GM19452 (cell line): Measurements from ENCODE around the gene BAD.
"Not testable (repeated sequence)": the region's sequence is repeated elsewhere in the genome, so short reads cannot be mapped to it uniquely, and the experiment has no call there.

Experiments
- ATAC-seq: cut with Tn5 transposase; IDR thresholded peaks from one replicate; pipeline ENCODE4 v1.9.1; 2021; ENCODE audit not compliant: unreplicated experiment

Gene BAD

DNA sequence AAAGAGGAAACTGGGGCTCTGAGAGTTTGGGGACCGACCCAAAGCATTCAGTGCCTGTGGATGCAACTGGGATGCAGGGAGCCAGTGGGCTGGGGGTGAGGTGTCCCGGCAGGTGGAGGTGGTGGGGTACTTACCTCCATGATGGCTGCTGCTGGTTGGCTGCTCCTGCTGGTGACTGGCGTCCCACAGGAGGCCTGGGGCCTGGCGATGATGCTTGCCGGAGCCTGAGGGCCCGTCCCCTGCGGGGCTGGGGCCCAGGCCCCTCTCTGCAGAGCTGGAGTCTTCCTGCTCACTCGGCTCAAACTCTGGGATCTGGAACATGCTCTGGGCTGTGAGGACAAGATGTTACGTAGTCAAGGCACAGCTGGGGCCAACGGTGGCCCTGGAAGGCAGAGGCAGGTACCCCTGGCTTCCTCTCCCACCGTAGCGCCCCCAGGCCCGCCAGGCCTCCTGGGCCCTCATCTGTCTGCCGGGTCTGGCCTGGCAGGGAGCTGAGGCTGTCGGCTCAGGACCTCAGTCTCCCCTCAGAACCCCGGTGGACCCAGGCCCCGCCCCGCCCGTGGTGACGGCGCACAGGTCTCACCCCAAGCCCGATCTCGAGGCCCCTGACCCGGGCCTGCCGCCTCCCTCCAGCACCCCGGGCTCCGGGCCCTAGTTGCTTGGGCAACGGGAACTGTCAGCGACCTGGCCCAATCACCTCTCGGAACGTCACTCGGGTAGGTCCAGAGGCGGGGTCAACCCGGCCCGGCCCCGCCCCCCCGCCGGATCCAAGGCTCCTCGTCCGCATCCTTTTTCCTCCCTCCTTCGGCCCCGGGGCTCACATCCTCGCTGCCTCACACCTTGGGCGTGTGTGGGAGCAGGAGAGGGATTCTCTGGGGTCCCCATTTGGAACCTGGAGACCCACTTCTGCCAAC is at the start of gene BAD:
Gene BAD, minus strand, starts transcription at position 618 of the 914 bp plus-strand sequence. Its CDS starts 297 bp downstream, at position 321.
- ATAC-seq, result peak; percentile 60

DNA sequence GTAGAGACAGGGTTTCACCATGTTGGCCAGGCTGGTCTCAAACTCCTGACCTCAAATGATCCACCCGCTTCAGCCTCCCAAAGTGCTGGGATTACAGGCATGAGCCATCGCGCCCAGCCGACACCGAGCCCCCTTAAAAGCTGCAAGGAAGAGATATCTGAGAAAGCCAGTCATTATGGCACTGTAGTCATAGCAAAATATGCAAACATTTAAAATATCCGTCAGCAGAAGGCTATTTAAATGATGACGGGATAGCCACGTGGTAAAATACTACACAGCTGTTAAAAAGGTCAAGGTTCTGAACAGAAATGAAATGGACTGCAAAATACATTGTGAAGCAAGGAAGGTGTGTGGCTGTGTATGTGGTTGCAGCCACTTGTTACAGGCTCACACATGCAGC is 49.1 kb upstream of the BAD start:
- no peak for ATAC-seq

DNA sequence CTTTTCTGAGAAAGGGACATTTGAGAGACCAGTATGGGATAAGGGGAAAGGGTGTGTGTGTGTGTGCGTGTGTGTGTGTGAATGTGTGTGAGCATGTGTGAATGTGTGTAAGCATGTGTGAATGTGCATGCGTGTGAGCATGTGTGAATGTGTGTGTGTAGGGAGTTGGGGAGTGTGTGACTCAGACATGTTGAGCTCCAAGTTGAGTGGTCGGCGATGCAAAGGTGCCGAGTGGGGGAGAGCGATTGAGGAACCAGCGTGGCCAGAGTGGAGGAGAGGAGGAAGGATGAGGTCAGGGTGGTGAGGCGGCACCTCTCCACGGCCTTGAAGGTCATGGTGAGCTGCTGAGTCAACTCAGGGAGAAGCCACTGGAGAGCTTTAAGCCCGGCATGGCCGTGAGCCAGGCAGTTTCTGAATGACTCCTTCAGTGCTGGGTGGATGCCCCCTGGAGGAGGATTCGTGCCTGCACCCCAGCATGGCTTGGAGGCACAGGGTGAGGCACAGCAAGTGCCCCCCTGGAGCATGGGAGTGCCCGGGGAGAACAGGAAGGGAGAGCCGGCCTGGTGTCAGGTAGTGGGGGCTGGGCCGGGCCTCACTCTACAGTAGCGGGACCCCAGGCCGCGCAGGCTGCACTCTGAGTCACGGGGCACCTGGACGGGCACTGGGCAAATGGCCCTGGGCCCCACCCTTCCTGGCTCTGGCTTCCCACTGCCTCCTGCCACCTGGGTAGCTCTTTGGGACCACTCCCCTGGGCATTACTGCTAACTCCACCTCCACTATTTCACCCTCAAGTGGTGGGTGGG is 47.3 kb upstream of the BAD start:
- peak; percentile 57 for ATAC-seq

DNA sequence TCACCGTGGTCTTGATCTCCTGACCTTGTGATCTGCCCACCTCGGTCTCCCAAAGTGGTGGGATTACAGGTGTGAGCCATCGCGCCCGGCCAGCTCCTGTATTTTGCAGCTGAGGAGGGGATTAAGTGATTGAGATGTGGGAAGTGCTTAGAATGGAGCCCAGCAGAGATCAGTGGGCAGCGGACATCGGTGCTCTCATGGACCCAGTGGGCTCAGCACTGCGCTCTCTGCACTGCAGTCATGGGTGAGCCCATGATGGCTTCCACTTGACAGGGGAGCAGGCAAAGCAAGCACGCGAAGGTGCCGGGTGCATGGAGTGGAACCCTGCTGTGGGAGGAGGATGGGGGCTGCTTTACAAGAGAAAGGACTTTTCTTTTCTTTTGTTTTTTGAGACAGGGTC is 46.4 kb upstream of the BAD start:
- ATAC-seq, result no peak

DNA sequence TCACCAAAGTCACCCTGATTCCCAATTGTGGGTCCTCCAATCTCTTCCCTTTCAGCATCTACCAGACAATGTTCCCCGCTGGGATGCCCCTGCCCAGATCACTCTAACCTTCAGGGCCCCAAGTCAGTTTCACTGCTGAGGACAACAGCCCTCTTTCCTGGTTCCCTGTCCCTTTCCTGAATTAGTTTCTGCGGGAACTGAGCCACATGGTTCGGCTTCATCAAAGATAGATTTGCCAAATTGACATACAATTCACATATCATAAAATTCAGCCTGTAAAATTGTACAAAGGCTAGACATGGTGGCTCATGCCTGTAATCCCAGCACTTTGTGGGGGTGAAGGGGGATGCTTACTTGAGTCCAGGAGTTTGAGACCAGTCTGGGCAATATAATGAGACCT is 43.5 kb upstream of the BAD start:
- no peak for ATAC-seq

DNA sequence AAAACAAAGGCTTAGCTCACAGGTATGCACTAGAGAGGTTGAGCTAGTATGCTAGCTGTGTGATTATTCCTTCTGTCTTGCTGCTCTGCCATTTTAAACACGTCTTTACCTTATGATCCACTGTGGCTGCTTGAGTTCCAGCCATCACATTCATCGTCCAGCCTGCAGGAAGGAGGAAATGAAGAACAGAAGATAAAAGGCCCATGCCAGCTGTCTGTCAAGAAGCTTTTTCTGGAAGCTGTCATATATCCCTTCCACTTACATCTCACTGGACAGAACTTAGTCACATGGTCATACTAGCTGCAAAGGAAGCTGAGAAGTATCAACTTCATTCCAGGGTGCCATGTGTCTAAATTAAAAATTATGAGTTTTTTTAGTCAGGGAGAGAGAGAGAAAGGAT is 42.9 kb upstream of the BAD start:
- ATAC-seq, result no peak

DNA sequence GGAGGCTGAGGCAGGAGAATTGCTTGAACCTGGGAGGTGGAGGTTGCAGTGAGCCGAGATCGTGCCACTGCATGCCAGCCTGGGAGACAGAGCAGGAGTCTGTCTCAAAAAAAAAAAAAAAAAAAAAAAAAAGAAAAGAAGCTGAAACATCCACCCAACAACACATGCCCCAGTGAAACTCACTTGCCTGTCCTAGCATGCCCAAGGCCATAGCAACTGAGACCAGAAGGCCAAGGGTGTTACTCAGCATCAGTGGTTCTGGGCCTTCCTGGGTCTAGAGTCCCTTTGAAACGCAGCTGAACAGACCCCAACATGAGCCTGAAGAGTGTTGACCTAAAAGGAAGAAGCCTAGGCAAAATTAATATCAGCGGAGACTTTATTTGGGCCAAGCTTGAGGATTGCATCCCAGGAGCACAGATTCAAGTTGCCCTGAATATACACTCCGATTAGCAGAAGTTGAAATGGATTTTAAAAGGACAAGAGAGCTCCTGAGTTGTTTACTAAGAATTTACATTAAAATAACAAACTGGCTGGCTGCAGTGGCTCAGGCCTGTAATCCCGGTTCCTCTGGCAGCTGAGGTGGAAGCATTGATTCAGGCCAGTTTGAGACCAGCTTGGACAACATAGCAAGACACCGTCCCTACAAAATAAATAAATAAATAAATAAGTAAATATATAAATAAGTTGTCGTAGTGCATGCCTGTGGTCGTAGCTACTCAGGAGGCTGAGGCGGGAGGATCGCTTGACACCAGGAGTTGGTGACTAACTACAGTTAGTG is 40.4 kb upstream of the BAD start:
- no peak for ATAC-seq

DNA sequence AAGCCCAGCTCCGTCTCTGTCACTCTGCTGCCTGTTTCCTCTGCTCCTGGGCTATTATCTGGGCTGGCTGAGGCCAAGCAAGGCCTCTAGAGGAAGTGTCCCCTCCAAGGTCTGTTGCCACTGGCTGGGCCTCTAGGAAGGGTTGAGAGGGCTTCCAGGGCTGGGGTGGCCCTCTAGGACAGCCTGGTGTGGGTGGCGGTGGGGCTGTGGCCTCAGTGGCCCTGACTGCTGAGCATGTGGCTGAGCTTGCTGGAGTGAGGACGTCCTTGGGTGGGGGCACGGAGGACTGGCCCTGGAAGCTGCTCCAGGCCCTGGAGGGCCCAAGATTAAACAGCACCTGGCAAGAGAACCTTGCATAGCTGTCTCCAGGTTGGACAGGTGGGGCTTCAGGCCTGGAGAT is 39.5 kb upstream of the BAD start:
- ATAC-seq, result not testable (repeated sequence)

DNA sequence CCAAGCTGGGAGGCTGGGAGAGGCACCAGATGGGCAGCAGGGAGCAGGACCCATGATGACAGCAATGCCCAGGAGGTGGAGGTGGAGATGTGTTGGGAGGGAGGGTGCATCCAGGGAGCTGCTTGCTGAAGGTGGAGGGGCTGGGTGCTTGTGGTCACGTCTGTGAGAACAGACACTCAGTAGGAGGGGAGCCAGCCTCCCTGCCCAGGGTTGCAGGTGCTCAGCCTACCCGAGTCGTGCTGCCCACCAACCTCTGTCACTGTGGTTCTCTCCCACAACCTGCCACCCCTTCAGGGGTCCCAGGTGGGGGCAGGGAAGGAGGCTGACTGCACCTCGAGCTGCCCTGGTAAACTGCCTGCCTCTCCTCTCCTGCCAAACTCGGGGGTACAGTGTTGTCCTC is 38.9 kb upstream of the BAD start:
- no peak for ATAC-seq

DNA sequence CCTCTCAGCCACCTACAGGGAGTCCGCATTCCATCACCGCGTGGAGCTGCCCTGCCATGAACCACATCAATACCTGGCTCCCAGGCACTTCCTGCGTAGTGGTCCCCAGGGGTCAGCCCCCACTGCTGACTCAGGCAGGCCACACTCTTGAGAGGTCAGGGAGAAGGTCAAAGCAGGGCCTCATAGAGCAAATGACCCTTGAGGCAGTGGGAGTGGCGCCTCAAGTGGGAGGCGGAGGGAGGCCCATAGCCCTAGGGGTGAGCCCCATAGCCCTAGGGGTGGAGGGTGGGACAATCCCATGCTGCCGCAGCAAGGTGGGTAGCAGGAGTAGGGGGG is 38.4 kb upstream of the BAD start:
- ATAC-seq, result no peak

DNA sequence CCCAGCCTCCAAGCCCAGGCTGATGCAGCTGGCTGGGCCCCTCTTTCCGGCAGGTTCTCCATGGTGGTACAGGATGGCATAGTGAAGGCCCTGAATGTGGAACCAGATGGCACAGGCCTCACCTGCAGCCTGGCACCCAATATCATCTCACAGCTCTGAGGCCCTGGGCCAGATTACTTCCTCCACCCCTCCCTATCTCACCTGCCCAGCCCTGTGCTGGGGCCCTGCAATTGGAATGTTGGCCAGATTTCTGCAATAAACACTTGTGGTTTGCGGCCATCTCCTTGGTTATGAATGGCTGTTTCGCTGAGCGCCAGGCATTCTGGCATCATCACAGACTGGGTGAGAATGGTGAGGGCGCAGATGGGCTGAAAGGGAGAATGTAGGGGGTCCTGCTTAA is 37.1 kb upstream of the BAD start:
- ATAC-seq, result no peak

DNA sequence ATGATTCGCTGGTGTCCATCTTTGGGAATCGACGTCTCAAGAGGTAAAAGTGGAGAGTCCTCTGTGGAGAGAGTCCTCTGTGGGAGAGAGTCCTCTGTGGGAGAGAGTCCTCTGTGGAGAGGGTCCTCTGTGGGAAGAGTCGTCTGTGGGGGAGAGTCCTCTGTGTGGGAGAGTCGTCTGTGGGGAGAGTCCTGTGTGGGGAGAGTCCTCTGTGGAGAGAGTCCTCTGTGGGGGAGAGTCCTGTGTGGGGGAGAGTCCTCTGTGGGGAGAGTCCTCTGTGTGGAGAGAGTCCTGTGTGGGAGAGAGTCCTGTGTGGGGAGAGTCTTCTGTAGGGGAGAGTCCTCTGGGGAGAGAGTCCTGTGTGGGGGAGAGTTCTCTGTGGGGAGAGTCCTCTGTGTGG is 36.6 kb upstream of the BAD start:
- ATAC-seq, result no peak

DNA sequence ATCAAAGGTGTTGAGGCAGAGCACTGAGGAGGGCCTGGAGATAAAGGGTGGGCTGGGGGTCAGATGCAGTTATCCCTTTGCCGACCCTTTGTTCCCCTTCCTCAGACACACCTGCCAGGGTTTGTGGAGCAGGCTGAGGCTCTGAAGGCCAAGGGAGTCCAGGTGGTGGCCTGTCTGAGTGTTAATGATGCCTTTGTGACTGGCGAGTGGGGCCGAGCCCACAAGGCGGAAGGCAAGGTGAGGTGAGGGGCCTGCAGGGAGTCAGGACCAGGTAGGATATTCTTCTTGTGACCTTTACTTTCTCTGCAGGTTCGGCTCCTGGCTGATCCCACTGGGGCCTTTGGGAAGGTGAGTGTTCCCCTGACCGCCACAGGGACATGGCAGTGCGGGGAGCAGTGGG is 36.1 kb upstream of the BAD start:
- no peak for ATAC-seq

DNA sequence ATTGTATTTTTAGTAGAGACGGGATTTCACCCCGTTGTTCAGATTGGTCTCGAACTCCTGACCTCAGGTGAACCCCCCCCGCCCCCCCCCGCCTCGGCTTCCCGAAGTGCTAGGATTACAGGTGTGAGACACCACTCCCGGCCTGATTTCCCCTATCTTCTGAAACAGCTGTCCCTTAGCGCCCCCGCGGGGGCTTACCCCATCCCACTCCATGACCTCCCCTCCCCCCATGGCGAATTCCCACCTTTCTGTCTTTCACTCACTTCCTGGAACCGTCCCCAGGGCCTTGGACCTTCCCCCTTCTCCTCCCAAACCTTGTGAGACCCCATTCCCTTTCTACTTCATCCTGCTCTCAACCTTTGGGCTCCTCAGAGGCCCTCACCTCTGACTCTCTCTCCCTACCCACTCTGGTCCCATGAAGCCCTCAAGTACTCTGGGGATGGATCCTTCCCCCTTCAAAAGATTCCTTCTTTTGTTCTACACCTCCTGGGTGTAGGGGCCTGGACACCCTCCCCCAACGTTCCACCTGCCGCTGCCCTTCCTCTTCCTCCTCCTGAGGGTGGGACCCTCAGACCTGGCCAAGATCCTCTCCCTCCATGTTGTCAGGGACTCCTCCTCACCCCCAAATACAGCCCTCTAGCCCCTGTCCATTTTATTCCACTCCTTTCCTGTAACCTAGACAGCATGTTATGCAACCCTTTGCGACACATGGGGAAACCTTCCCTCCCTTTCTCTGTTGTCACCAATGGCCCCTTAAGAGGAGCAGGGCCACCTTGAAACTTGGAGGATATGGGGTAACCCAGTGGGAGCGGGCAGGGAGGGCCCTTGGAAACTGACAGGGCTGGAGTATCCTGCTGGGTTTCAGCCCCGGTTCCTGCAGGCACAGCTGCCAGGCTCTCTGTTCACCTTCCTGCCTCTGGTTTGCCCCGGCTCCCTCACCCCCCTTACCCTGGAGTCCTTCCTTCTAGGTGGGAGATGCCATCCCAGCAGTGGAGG is 34.6 kb upstream of the BAD start:
- no peak for ATAC-seq

DNA sequence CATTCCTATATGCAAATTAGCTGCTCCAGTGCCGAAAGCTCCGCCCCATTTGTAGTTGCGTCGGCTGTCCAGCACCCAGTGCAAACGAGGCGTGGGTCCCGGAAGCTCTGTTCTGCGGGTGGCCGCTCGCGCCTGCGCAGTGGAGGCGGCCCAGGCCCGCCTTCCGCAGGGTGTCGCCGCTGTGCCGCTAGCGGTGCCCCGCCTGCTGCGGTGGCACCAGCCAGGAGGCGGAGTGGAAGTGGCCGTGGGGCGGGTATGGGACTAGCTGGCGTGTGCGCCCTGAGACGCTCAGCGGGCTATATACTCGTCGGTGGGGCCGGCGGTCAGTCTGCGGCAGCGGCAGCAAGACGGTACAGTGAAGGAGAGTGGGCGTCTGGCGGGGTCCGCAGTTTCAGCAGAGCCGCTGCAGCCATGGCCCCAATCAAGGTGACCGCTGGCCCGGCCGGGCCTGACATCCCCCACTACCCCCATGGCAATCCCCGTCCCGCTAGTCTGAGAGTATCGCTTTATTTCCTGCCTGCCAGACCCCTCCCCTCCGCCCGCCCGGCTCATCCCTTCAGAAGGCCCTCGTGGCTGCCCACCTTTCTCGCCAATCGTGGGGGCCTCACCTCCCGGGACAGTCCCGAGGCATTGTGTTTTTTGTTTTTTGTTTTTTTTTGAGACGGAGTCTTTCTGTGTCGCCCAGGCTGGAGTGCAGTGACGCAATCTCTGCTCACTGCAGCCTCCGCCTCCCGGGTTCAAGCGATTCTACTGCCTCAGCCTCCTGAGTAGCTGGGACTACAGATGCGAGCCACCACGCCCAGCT is 33.7 kb upstream of the BAD start, which contains the start of gene PRDX5:
Gene PRDX5, plus strand, starts transcription at position 161 of the 805 bp plus-strand sequence. Its CDS starts 95 bp downstream, at position 256.
- peak; percentile 70 for ATAC-seq

DNA sequence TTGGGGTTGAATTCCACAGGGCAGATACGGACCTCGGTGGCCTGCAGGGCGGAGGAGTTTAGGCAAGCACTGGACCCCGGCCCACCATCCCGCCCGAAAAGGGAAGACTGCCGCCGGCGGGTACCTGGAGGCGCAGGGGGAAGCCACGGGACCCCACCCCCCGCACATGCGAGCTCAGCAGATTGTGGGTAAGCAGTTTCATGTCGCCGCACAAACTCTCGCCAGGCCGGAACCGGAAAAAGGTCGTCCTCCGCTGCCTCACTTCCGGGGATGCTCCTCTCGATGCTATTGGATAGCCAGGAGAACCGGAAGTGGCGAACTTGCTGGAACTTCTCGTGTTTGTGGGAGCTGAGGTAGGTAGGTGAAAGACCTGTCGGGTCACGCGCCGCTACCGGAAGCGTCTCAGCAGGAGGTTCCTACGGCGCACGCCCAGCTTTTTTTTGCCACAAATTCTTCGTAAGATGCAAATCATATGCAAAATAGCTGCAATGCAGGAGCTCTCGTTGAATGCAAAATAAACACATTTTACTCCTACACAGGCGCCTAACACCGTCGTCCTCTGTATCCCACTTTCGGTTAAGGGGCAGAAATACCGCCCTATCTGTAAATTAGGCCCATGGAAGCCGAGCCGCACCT is 33.0 kb upstream of the BAD start, which contains the start of gene TRMT112:
Gene TRMT112, minus strand, starts transcription at position 235 of the 636 bp plus-strand sequence. Its CDS starts 33 bp downstream, at position 202.
- peak; percentile 62 for ATAC-seq

DNA sequence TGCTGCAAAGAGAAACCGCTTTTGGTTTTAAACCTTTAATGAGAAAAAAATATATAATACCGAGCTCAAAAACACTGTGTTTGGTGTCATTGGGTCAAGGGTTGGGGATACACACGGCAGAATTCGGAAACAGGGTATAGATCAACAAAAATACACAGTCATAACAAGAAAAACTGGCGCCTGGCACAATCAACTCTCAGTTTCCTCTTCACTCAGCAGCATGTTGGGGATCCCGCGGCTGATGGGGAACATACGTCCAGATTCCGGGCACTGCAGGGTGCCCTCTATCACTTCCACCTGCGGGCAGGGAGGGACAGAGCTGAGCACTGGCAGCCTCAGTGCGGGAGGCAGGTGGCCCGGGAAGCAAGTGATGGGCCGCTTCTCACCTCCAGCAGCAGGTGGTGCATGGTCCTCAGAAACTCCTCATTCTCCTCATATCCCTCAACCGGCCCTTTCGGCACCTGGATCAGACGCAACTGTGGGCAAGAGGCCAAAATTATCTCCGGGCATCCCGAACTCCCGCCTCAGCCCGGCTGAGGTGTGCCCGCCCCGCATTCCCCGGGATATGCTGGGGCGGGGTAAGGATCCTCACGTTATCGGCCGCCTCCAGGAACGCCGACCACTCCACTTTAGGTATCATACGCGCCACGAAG is 32.3 kb upstream of the BAD start:
- no peak for ATAC-seq
